GM21717 (cell line): ENCODE results near the gene TULP4.
"Not testable (repeated sequence)": the region's sequence is repeated elsewhere in the genome, so short reads cannot be mapped to it uniquely, and the experiment has no call there.

Experiments
- ATAC-seq: cut with Tn5 transposase; IDR thresholded peaks from one replicate; pipeline ENCODE4 v1.9.1; 2021; ENCODE audit warnings: mild to moderate bottlenecking, moderate library complexity; ENCODE audit not compliant: unreplicated experiment

TULP4 gene

DNA sequence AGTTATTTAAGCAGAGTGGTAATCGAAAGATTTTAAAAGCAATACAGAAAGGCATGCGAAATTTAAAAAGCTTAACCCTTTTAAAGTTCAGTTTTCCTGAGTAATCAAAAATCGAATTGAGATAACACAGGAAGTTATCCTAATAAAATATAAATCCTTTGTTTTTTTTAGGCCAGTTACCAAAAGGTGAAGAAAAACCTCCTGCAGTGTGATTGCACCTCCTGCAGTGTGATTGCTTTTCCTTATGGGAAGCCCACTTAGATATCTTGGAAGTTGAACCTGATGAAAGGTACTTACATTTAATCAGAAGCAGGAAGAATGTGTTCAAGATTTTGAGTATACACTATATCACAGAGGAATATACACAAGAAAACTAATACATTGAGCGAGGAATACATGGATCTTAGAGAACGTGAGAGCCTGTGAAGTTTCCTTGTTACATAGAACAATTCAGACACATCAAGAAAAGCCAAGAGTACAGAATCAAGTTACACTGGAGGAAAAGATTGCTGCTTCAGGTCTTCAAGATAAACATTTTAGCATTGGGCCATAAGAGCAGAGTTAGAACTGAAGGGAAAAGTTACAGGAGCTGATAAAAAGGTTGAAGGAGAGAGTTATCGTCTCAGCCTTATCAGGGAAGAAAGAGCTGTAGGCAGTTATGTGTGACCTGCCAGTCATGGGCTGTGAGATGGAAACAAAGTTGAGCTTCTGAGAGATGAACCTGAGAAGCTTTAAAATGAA is 240.0 kb downstream of the TULP4 start:
- no peak for ATAC-seq

DNA sequence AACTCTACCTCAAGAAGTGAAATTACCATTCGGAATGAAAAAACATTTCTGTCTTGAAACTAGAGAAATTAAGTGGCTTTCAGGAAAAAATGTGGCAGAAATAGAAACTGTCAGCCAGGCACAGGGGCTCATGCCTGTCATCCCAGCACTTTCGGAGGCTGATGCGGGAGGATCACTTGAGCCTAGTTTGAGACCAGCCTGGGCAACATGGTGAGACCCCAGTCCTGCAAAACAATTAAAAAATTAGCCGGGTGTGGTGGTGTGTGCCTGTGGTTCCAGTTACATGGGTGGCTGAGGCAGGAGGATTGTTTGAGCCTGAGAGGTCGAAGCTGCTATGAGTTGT is 240.5 kb downstream of the TULP4 start:
- ATAC-seq: no peak

DNA sequence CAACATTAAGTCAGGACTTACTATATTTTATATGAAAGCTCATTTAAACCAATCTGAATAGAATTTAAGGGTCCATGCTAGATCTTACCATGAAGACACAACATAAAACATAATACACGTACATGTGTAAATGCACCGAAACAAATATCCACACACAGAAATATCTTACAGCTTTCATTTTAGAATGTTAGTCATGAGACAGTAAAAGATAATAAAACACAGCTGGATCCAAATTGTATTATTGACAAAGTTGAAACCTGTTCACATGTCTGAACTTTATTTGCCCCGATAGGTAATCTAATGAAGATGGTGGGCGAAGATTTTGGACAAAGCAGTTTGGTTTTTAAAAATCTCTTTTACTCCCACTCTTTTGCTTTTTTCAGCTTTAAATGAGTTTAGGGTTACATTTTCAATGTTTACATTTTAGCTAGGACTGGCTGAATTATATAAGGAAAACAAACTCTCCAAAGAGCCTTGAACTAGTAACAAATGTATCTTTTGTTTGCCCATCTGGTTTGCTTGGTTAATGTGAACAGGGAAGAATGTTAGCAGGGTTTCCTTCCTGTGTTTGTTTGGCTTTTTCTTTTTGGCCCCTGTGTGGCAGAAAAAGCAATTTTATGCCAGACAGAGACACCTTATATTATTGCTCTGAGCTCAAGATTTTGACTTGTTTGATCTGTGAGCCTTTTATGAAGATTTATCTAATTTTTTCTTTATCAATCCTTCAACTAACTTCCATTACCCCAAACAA is 242.5 kb downstream of the TULP4 start:
- no peak for ATAC-seq

DNA sequence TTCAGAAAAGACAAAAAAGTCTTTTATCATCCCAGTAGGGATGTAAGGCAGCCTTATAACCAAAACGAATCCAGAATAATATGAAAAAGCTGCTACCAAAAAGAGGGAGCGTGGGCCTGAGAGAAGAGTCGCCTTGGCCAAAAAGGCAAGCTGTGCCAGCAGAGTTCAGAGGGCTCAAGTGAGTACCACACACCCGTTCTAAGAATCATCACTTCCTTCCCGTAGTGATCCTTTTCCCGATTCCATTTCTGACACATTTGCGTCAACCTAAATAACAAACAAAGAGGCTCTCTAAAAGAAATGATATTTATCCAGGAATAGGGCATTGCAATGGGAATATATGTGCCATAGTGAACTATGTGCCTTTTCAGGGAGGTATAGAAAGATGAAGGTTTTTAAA is 243.8 kb downstream of the TULP4 start:
- ATAC-seq: no peak

DNA sequence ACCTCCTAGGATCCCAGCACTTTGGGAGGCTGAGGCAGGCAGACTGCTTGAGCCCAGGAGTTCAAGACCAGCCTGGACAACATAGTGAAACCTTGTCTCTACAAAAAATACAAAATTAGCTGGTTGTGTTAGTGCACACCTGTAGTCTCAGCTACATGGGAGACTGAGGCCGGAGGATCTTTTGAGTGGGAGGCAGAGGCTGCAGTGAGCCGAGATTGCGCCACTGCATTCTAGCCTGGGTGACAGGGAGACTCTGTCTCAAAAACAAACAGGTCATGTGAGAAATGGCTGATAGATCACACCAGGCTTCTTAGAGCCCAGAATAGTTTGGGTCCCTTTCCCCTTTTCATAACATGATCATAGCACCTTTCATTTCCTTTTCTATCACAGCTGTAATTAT is 244.8 kb downstream of the TULP4 start:
- not testable (repeated sequence) for ATAC-seq

DNA sequence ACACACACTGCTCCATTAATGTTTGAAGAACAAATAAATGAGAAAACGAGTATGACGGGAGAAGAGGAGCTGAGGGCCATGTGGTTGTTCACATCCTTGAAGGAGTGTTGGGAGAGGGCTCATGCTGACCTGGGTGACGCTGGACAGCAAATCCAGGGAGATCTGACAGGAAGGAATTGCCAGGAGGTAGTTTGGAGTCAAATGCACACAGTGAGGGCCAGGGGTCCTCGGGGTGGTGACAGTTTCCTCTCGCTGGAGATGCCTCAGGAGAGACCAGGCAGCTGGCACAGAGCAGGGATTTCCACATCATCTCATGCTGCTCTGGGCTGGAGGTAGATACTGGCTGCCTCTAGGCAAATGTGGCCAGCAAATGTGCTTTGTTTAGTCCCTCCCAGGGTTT is 245.7 kb downstream of the TULP4 start:
- no peak for ATAC-seq

DNA sequence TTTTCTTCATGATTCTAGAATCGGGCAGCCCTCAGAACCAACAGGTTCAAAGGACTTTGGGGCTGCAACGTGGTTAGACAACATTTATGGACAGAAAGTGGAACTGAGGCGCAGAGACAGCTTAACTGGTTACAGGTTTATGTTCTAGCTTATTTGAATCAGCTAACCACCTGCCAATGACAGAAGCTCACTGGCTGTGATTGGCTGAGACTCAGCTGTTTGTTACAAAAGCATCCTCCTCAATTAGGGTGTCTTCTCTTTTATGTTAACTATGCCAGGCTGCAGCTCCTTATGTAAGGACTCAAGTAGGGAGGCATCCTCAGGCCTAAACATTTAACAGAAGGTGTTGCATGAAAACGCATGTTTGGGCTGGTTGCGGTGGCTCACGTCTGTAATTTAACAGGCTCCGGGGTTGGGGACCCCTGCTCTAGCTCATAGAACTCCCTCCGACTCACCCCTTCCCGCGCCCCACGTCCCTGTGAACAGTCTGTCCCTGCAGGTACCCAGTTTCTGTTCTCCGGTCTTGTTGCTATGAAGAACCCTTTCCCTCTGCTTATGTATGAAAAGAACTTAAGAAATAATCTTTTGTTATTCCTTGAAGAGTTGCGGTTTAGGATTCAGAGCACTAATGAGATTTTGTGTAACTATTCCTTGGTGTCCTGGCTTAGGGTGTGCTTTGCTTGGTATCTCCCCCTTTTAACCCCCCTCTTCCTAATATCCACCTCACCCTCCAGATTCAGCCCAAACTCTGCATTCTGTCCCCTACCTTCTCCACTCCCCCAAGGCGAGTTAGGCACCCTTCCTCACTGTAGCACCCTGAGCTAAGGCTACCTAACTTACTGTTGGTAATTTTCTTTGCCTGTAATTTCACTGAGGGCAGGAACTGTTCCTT is 246.4 kb downstream of the TULP4 start:
- no peak for ATAC-seq

DNA sequence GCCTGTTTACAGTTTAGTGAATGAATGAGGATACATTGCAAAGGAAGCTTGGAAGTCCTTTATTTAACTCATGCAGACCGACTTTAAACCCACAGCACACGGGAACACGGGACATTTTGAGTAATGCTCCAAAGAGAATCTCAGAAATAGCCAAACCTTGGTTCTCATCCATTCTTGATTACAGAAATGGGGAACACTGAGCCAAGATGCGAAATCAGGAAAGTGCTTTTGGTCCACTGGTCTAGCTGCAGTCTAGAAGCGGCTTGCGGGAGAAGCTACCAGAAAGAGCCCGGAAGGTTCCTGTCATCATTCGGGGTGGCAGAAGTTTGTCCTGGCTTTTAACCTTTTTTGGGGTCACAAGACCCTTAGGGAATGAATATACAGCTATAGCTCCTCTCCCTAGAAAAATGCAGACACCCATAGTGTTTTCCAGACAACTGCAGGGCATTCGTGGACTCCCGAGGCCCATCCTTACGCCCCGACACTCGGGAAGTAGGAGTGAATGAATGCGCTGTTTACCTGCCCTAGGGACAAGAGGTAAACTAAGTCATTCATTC is 247.2 kb downstream of the TULP4 start:
- no peak for ATAC-seq

DNA sequence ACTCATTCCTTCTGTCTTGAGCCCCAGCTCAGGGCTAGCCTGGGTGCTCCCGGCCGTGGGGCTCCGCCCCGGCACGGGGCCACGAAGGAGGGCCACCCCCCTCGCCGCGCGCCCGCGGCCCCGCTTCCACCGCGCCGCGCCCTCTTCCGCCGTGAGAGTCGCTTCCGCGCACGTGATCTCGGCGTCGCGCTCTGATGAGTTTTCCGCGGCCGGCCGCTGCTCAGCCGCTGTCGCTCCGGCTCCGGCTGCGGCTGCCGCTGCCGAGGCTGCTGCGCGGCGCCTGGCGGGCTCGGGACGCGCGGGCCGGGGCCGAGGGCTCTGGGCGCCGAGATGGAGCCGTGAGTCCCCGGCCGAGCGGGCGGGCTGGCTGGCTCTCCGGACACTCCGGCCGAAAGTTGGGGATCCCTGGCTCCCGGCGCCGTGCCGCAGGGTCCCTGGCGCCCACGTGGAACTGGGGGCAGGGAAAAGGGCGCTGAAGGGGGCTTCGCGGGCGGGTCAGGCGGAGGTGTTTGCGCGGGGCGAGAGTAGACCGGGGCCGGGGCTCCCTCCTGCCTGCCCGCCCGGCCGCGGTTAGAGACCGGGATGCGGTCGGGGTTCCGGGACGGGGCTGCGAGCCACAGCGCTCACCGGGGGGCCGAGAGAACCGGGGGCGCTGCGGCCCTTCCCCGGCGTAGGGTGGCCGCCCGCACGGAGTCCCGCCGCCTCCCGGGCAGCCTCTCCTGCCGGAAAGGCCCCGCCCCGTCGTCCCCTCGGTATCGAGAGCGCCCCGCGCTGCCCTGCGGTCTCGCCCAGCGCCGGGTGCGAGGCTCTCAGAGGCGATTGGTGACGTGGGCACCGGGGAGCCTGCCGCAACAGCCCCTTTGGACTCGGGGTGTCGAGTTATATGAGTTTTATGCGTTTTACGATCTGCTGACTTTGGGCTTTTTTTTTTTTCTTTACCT is 247.9 kb downstream of the TULP4 start, which contains the start of gene TMEM181:
Gene TMEM181, plus strand, starts transcription at position 197 of the 941 bp plus-strand sequence. Its CDS starts 134 bp downstream, at position 331.
- ATAC-seq: peak; percentile 87

DNA sequence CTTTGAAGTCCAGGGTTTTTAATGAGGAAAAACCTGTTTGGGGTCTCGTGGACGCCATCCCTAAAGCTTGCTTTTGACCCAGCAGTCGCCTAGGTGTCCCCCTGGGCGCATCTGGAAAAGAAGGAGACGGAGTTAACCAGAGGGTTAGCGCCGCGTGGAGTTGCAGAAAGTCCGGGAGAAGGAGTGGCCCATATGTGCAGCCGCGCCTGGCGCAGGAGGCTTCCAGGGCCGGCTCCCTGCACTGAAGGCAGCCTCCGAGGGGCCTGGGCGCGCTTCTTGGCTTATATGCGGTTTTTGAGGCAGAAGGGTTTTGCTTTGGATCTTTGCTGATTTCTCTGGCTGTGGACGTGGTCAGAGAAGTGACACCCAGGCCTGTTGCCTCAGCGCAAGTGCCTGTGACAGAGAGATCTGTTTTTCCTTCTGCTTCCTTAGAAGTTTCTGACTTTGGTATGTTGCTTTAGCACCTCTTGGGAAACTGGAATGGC is 248.6 kb downstream of the TULP4 start:
- ATAC-seq: no peak
